GM23248 (cell line): Measurements from ENCODE around the gene VCP.

Source experiments
- EZH2 ChIP-seq: fragments of 200-600 bp; sonication (generic); IDR thresholded peaks from 2 replicates; pipeline ENCODE4 v1.6.1; 2018; ENCODE audit warnings: antibody characterized with exemption, mild to moderate bottlenecking; ENCODE audit not compliant: insufficient read depth, poor library complexity, severe bottlenecking
- EZH2phosphoT487 ChIP-seq: fragments of 200-600 bp; sonication (generic); IDR thresholded peaks from 2 replicates; pipeline ENCODE4 v1.6.1; 2018; ENCODE audit warnings: antibody characterized with exemption, moderate library complexity, mild to moderate bottlenecking, low read depth; ENCODE audit not compliant: insufficient read depth

- TF ChIP-seq EZH2 (no peak), EZH2phosphoT487 (no peak)
These were observed 35.2 kb upstream of the VCP start for GRCh38 chr9:35107297-35108290.
